Ovary (tissue), 3 donors: Measurements from ENCODE around the gene PLIN1.
A peak's percentile ranks its signal among the peaks of the same experiment; 100 is the strongest.

ENCODE experiments used
- POLR2A ChIP-seq: fragments of 450-650 bp; IDR thresholded peaks from one replicate; pipeline ENCODE4 v1.6.1; 2017; ENCODE audit warnings: antibody characterized with exemption, mild to moderate bottlenecking, moderate library complexity
- TF ChIP-seq, protein P1 (sequence below), 3 donors: fragments of 450-650 bp in 2 of 3; fragments of 200-600 bp in 1 of 3; IDR thresholded peaks; one replicate each; pipeline versions ENCODE4 v1.5.1 to v1.8.0; 2016 to 2022; ENCODE audit warnings: antibody characterized with exemption in 3 of 3, mild to moderate bottlenecking in 1 of 3
- donor health status: DM: no; HTN: no; CAD: no.

DNA sequence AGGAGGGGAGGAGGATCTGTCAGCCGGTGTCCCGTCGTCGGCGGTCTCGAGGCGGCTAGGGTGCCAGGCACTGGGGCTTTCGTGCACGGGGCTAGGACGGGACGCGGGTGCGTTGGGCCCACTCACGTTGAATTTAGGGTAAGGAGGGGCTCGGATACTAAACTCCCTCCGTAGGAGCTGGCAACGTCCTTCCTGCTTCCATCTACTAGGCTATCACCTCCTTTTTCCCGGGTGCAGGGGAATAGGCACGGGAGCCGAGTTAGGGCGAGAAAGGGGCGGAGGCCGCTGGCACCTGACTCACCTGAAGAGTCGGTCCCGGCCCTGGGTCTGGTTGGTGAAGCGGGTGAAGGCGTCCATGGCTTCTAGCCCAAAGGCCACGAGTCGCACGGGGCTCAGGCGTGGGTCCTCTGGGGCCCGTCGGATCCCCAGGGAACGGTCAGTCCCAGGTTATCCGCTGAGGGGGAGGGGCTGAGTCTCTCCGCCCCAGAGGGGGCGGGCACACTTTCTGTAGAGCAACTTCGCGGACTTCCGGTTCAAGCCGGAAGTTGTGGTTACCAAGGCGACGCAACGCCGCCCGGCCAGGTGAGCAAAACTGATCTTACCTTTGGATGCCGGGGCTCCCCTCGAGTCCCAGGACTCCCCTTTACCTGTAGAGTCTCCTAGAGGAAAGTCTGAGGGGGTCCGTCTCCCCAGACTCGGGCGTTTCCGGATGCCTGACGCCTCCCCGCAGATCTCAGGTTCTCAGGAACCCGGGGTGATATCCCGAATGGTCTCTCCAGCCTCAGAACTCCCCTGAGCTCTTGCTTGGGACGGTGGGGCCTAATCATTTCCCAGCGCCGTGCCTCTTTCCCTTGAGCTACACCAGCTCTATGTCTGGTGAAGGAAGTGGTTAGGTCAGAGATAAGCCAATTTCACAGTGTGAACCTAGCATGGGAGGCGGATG, 11.4 kb upstream of the PLIN1 start, which contains the start of the genes PEX11A and WDR93:
- peak; percentile 49 for TF ChIP-seq POLR2A
- TF ChIP-seq, protein P1, sequence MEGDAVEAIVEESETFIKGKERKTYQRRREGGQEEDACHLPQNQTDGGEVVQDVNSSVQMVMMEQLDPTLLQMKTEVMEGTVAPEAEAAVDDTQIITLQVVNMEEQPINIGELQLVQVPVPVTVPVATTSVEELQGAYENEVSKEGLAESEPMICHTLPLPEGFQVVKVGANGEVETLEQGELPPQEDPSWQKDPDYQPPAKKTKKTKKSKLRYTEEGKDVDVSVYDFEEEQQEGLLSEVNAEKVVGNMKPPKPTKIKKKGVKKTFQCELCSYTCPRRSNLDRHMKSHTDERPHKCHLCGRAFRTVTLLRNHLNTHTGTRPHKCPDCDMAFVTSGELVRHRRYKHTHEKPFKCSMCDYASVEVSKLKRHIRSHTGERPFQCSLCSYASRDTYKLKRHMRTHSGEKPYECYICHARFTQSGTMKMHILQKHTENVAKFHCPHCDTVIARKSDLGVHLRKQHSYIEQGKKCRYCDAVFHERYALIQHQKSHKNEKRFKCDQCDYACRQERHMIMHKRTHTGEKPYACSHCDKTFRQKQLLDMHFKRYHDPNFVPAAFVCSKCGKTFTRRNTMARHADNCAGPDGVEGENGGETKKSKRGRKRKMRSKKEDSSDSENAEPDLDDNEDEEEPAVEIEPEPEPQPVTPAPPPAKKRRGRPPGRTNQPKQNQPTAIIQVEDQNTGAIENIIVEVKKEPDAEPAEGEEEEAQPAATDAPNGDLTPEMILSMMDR (IDR thresholded peaks at IDR 0.05): no peak
